Urothelium cell line (cell line): Measurements from ENCODE around the gene FRMD4A.
"Not testable (repeated sequence)": the region's sequence is repeated elsewhere in the genome, so short reads cannot be mapped to it uniquely, and the experiment has no call there.

Experiments used
- DNase-seq: peaks from one replicate; pipeline ENCODE4 v3.0.0; 2011; ENCODE audit warnings: low spot score, mixed read lengths
- FAIRE-seq: peaks from 2 replicates; lab custom pipeline; 2011; peaks lifted over from hg19 to GRCh38; lab: Jason Lieb, UNC

Gene FRMD4A

GRCh38 chr10:14244147-14244546, 86.6 kb downstream of the FRMD4A start:
- DNase-seq, result no peak
- no peak for FAIRE-seq

GRCh38 chr10:14243221-14243620, 87.5 kb downstream of the FRMD4A start:
- no peak for DNase-seq
- no peak for FAIRE-seq

GRCh38 chr10:14241196-14241595, 89.5 kb downstream of the FRMD4A start:
- FAIRE-seq, result no peak
- no peak for DNase-seq

- DNase-seq, result no peak
- peak; percentile 75 for FAIRE-seq
These were observed 90.2 kb downstream of the FRMD4A start for GRCh38 chr10:14240253-14241189.

GRCh38 chr10:14238659-14239058, 92.1 kb downstream of the FRMD4A start:
- FAIRE-seq, DNase-seq: not testable (repeated sequence)

- no peak for FAIRE-seq
These were observed 94.4 kb downstream of the FRMD4A start for GRCh38 chr10:14236341-14236740.

GRCh38 chr10:14235566-14236195, 95.0 kb downstream of the FRMD4A start:
- FAIRE-seq (no peak), DNase-seq (no peak)

More at GRCh38 chr10:14236341-14236740, 94.4 kb downstream of the FRMD4A start:
- no peak for DNase-seq

GRCh38 chr10:14233566-14233965, 97.2 kb downstream of the FRMD4A start:
- DNase-seq, result no peak
- no peak for FAIRE-seq

GRCh38 chr10:14228798-14229197, 101.9 kb downstream of the FRMD4A start:
- FAIRE-seq, DNase-seq: not testable (repeated sequence)

- DNase-seq (no peak), FAIRE-seq (no peak)
These were observed 105.3 kb downstream of the FRMD4A start for GRCh38 chr10:14225379-14225778.

- DNase-seq, result no peak
- no peak for FAIRE-seq
These were observed 110.7 kb downstream of the FRMD4A start for GRCh38 chr10:14220026-14220425.

- FAIRE-seq, result no peak
- no peak for DNase-seq
These were observed 111.3 kb downstream of the FRMD4A start for GRCh38 chr10:14219411-14219810.

GRCh38 chr10:14215641-14216040, 115.1 kb downstream of the FRMD4A start:
- no peak for DNase-seq
- no peak for FAIRE-seq

- not testable (repeated sequence) for DNase-seq, FAIRE-seq
These were observed 117.0 kb downstream of the FRMD4A start for GRCh38 chr10:14213703-14214102.

GRCh38 chr10:14211610-14212009, 119.1 kb downstream of the FRMD4A start:
- DNase-seq (no peak), FAIRE-seq (no peak)

- FAIRE-seq, result no peak
These were observed 122.5 kb downstream of the FRMD4A start for GRCh38 chr10:14208231-14208630.

GRCh38 chr10:14205233-14205632, 125.5 kb downstream of the FRMD4A start:
- no peak for DNase-seq
- FAIRE-seq, result no peak

More at GRCh38 chr10:14208231-14208630, 122.5 kb downstream of the FRMD4A start:
- DNase-seq, result no peak

GRCh38 chr10:14200698-14201544, 129.8 kb downstream of the FRMD4A start:
- no peak for FAIRE-seq
- peak; percentile 49 for DNase-seq

GRCh38 chr10:14199098-14199497, 131.6 kb downstream of the FRMD4A start:
- DNase-seq, FAIRE-seq: not testable (repeated sequence)

- no peak for DNase-seq
- no peak for FAIRE-seq
These were observed 132.6 kb downstream of the FRMD4A start for GRCh38 chr10:14198078-14198477.

GRCh38 chr10:14196113-14196512, 134.6 kb downstream of the FRMD4A start:
- DNase-seq (no peak), FAIRE-seq (no peak)
